MM.1S (cell line): ENCODE data around the gene CBX8.

Experiments
- EZH2 ChIP-seq: fragments of 300-600 bp; sonication (generic); optimal IDR thresholded peaks from 2 replicates; pipeline ENCODE3; 2017; ENCODE audit warnings: low read depth, mild to moderate bottlenecking, antibody characterized with exemption, low read length, mixed read lengths
- TF ChIP-seq, protein P1 (sequence below): fragments of 300-600 bp; sonication (generic); IDR thresholded peaks from 2 replicates; pipeline ENCODE4 v1.5.1; 2016; ENCODE audit warnings: antibody characterized with exemption, low read length, mixed read lengths

DNA sequence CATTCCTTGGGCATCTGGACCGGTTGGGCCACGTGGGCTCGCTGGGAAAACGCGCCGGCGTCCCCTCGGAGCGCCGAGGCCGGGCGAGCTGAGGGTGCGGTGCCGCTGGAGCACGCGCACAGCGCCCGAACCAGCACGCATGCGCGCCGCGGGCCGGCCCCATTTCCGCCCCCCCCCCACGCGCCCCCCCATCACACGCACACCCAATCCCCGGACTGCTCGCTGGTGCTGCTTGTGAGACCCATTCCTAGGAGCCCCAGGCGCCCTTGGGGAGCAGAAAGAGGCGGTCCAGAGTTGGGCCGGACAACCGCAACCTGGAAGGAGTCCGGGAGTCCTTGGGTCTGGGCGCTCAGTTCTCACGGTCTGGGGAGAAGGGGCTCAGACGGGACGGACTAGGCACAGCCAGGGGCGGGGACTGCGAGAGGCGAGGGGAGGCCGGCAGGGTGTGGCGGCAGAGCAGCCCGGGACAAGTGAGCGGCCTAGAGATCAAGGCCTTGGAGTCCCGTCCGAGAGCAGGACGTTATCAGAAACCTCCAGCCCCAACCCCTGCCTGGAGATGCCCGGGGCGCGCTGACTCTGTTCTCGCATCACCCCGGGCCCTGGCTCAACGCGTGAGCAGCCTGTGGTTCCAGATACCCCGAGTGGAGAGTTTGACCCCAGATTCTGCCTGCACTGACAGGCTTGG, 6.0 kb upstream of the CBX8 start:
- TF ChIP-seq, protein P1, sequence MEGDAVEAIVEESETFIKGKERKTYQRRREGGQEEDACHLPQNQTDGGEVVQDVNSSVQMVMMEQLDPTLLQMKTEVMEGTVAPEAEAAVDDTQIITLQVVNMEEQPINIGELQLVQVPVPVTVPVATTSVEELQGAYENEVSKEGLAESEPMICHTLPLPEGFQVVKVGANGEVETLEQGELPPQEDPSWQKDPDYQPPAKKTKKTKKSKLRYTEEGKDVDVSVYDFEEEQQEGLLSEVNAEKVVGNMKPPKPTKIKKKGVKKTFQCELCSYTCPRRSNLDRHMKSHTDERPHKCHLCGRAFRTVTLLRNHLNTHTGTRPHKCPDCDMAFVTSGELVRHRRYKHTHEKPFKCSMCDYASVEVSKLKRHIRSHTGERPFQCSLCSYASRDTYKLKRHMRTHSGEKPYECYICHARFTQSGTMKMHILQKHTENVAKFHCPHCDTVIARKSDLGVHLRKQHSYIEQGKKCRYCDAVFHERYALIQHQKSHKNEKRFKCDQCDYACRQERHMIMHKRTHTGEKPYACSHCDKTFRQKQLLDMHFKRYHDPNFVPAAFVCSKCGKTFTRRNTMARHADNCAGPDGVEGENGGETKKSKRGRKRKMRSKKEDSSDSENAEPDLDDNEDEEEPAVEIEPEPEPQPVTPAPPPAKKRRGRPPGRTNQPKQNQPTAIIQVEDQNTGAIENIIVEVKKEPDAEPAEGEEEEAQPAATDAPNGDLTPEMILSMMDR: no peak
- no peak for TF ChIP-seq EZH2
